MG63 (cell line): ENCODE data around the gene TLR6. TPM values are rescaled to one million over a fixed set of nuclear protein-coding genes. Genes with fewer than 3 reads are reported as not detected.

Source experiments
- DNase-seq: peaks from one replicate; pipeline ENCODE4 v3.0.0-alpha.2; 2020
- H3K27me3 ChIP-seq: fragments of 250-450 bp; sonication (Bioruptor Pico); 2 replicates; pipeline ENCODE4 v1.5.1; 2020; ENCODE audit warnings: mild to moderate bottlenecking, moderate library complexity
- H3K36me3 ChIP-seq: fragments of 250-450 bp; sonication (Bioruptor Pico); 2 replicates; pipeline ENCODE4 v1.5.1; 2020; ENCODE audit warnings: mild to moderate bottlenecking, moderate library complexity
- H3K4me3 ChIP-seq: fragments of 250-450 bp; sonication (Bioruptor Pico); 2 replicates; pipeline ENCODE4 v1.5.1; 2020; ENCODE audit warnings: mild to moderate bottlenecking, moderate library complexity
- H3K9me3 ChIP-seq: fragments of 250-450 bp; sonication (Bioruptor Pico); 2 replicates; pipeline ENCODE4 v1.5.1; 2020; ENCODE audit warnings: mild to moderate bottlenecking, moderate library complexity
- total RNA-seq: library from RNA; depleted of rRNA; stranded (reverse); fragments of >200 nt; shearing (Covaris generic); gene quantifications from 2 replicates; pipeline ENCODE4 v1.2.3, GENCODE V29; 2014; ENCODE audit warnings: low replicate concordance

TLR6 gene
- total RNA-seq, 1 experiment from 2014 or later, result 0.82 TPM

- no peak overlapping the region for H3K4me3 ChIP-seq
- H3K9me3 ChIP-seq, result no peaks in the 10 kb centered on the region
- DNase-seq, result peak; percentile 77
- H3K36me3 ChIP-seq, result peaks cover 30% of the 10 kb centered on the region
- no peaks in the 10 kb centered on the region for H3K27me3 ChIP-seq
Measured at GRCh38 chr4:38872620-38873019, 16.0 kb upstream of the TLR6 start.

- DNase-seq, result no peak
- Histone ChIP-seq H3K27me3 (no peaks in the 10 kb centered on the region), H3K9me3 (no peaks in the 10 kb centered on the region), H3K4me3 (no peak overlapping the region), H3K36me3 (peaks cover 30% of the 10 kb centered on the region)
Measured at GRCh38 chr4:38871593-38871992, 15.0 kb upstream of the TLR6 start.

- H3K27me3 ChIP-seq, result no peaks in the 10 kb centered on the region
- H3K36me3 ChIP-seq, result peaks cover 30% of the 10 kb centered on the region
- H3K4me3 ChIP-seq, result no peak overlapping the region
- no peaks in the 10 kb centered on the region for H3K9me3 ChIP-seq
- DNase-seq, result no peak
Measured at GRCh38 chr4:38870098-38870808, 13.6 kb upstream of the TLR6 start.

GRCh38 chr4:38869511-38869910 lies 12.9 kb upstream of the TLR6 start:
- Histone ChIP-seq H3K27me3 (no peaks in the 10 kb centered on the region), H3K4me3 (no peak overlapping the region), H3K9me3 (no peaks in the 10 kb centered on the region), H3K36me3 (peaks cover 30% of the 10 kb centered on the region)
- DNase-seq, result no peak

- H3K27me3 ChIP-seq, result no peaks in the 10 kb centered on the region
- H3K36me3 ChIP-seq, result peaks cover 22% of the 10 kb centered on the region
- peak; percentile 36 for DNase-seq
- peak overlapping the region; percentile 62 for H3K4me3 ChIP-seq
- H3K9me3 ChIP-seq, result no peaks in the 10 kb centered on the region
Measured at GRCh38 chr4:38868059-38868960, 11.7 kb upstream of the TLR6 start.

- H3K4me3 ChIP-seq, result peak within 1 kb of the TSS; percentile 62
- peaks cover 18% of the 10 kb centered on the region for H3K36me3 ChIP-seq
- H3K27me3 ChIP-seq, result no peaks in the 10 kb centered on the region
- DNase-seq, result peak; percentile 84
- H3K9me3 ChIP-seq, result no peaks in the 10 kb centered on the region
Measured at GRCh38 chr4:38867478-38868058, 11.0 kb upstream of the TLR6 start, which contains the start of gene FAM114A1. Gene FAM114A1, plus strand, starts transcription at chr4:38867806. Its CDS starts 10,273 bp downstream, at chr4:38878079.

GRCh38 chr4:38866973-38867477 lies 10.4 kb upstream of the TLR6 start:
- no peaks in the 10 kb centered on the region for H3K27me3 ChIP-seq
- no peak for DNase-seq
- peaks cover 16% of the 10 kb centered on the region for H3K36me3 ChIP-seq
- no peaks in the 10 kb centered on the region for H3K9me3 ChIP-seq
- peak overlapping the region; percentile 62 for H3K4me3 ChIP-seq

- Histone ChIP-seq H3K4me3 (no peak overlapping the region), H3K9me3 (no peaks in the 10 kb centered on the region), H3K36me3 (peaks cover 7% of the 10 kb centered on the region), H3K27me3 (no peaks in the 10 kb centered on the region)
- no peak for DNase-seq
Measured at GRCh38 chr4:38865445-38865844, 8.8 kb upstream of the TLR6 start.

- DNase-seq, result no peak
- no peaks in the 10 kb centered on the region for H3K27me3 ChIP-seq
- H3K9me3 ChIP-seq, result no peaks in the 10 kb centered on the region
- H3K4me3 ChIP-seq, result no peak overlapping the region
- no peaks in the 10 kb centered on the region for H3K36me3 ChIP-seq
Measured at GRCh38 chr4:38861791-38862190, 5.2 kb upstream of the TLR6 start.

GRCh38 chr4:38860788-38861424 lies 4.3 kb upstream of the TLR6 start:
- no peaks in the 10 kb centered on the region for H3K27me3 ChIP-seq
- DNase-seq, result peak; percentile 12
- H3K36me3 ChIP-seq, result no peaks in the 10 kb centered on the region
- no peak overlapping the region for H3K4me3 ChIP-seq
- no peaks in the 10 kb centered on the region for H3K9me3 ChIP-seq

GRCh38 chr4:38859501-38859900 lies 2.9 kb upstream of the TLR6 start:
- no peak for DNase-seq
- H3K27me3 ChIP-seq, result no peaks in the 10 kb centered on the region
- no peaks in the 10 kb centered on the region for H3K36me3 ChIP-seq
- H3K9me3 ChIP-seq, result no peaks in the 10 kb centered on the region
- H3K4me3 ChIP-seq, result no peak overlapping the region

GRCh38 chr4:38858097-38858420 lies 1.4 kb upstream of the TLR6 start:
- Histone ChIP-seq H3K27me3 (no peaks in the 10 kb centered on the region), H3K36me3 (no peaks in the 10 kb centered on the region), H3K9me3 (no peaks in the 10 kb centered on the region), H3K4me3 (no peak overlapping the region)
- no peak for DNase-seq

- Histone ChIP-seq H3K27me3 (no peaks in the 10 kb centered on the region), H3K36me3 (no peaks in the 10 kb centered on the region), H3K4me3 (no peak overlapping the region), H3K9me3 (no peaks in the 10 kb centered on the region)
- DNase-seq, result peak; percentile 81
Measured at GRCh38 chr4:38857354-38858096, 908 bp upstream of the TLR6 start.

GRCh38 chr4:38856046-38856445 lies 571 bp downstream of the TLR6 start:
- no peak for DNase-seq

GRCh38 chr4:38855466-38855865 lies 1.2 kb downstream of the TLR6 start:
- Histone ChIP-seq H3K27me3 (no peaks in the 10 kb centered on the region), H3K9me3 (no peaks in the 10 kb centered on the region), H3K36me3 (no peaks in the 10 kb centered on the region), H3K4me3 (no peak overlapping the region)
- no peak for DNase-seq

More at GRCh38 chr4:38856046-38856445, 571 bp downstream of the TLR6 start:
- Histone ChIP-seq H3K36me3 (no peaks in the 10 kb centered on the region), H3K4me3 (peak overlapping the region; percentile 35), H3K9me3 (no peaks in the 10 kb centered on the region), H3K27me3 (no peaks in the 10 kb centered on the region)

- no peaks in the 10 kb centered on the region for H3K27me3 ChIP-seq
- no peaks in the 10 kb centered on the region for H3K36me3 ChIP-seq
- no peaks in the 10 kb centered on the region for H3K9me3 ChIP-seq
- no peak for DNase-seq
- H3K4me3 ChIP-seq, result no peak overlapping the region
Measured at GRCh38 chr4:38846015-38846414, 10.6 kb downstream of the TLR6 start.
